MM.1S (cell line): ENCODE measurements around the gene OVCA2.

ENCODE experiments used
- CTCF ChIP-seq: fragments of 300-600 bp; sonication (generic); IDR thresholded peaks from 2 replicates; pipeline ENCODE4 v1.5.1; 2016; ENCODE audit warnings: antibody characterized with exemption, low read length, mixed read lengths
- EZH2 ChIP-seq: fragments of 300-600 bp; sonication (generic); optimal IDR thresholded peaks from 2 replicates; pipeline ENCODE3; 2017; ENCODE audit warnings: low read depth, mild to moderate bottlenecking, antibody characterized with exemption, low read length, mixed read lengths

- TF ChIP-seq CTCF, result no peak
- TF ChIP-seq EZH2, result no peak
Observed at GRCh38 chr17:2062571-2063183, 20.9 kb downstream of the OVCA2 start.
